ENCODE results near the gene PUS7L.

- TF ChIP-seq CTCF (IDR thresholded peaks at IDR 0.05) = no peak
- no peak for TF ChIP-seq EZH2 (IDR thresholded peaks at IDR 0.05; ENCODE audit: borderline replicate concordance, insufficient read depth, low read depth, low read length, poor library complexity, severe bottlenecking)
These were observed 1.8 kb upstream of the PUS7L start for GRCh38 chr12:43760396-43760795.
